ENCODE results near the gene KRTAP19-6.
"Not testable (repeated sequence)": the region's sequence is repeated elsewhere in the genome, so short reads cannot be mapped to it uniquely, and the experiment has no call there.

KRTAP19-6 gene

DNA sequence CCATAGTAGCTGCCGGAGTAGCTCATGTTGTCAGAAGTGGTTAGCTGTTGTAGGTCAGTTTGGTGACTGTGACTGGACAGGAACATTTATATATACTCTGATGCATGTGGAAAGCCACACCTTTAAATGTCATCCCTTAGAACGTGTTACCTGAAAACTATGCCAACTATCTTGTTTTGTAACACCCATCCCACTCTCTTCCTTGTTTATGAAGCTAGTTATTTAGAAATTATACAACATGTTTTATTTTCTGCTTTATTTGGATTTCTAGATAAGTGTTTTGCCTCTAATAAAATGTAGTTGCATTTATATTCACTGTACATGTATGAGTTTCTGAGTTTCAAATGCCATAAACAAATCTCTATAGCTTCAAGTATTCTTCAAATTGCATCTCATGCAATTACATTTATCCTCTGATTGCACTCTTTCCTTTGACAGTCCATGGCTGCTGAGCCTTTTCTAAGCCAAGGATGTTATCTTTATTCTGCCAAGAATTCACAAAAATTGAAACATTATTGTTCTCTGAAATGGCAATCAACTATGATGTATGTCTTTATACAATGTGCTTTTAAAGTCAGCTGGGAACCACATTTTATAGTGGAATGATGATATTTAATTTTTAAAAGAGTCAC, 19.7 kb upstream of the KRTAP19-6 start, which contains the start of gene KRTAP19-7:
Gene KRTAP19-7 (minus strand): TSS at position 51 of the 632 bp plus-strand sequence. CDS start 25 bp downstream, at position 26.
- Histone ChIP-seq H3K4me2 (no peak within 1 kb of the TSS), H4K20me1 (no peaks in the 10 kb centered on the region), H3K4me3 (no peak within 1 kb of the TSS), H3K4me1 (no peaks in the 10 kb centered on the region), H3K9me3 (no peaks in the 10 kb centered on the region), H3K36me3 (no peaks in the 10 kb centered on the region), H3K9ac (no peak within 1 kb of the TSS), H3K27me3 (no peaks in the 10 kb centered on the region), H3K27ac (no peak within 1 kb of the TSS)
- TF ChIP-seq Cebpa-rat (IDR thresholded peaks at IDR 0.05), result no peak

DNA sequence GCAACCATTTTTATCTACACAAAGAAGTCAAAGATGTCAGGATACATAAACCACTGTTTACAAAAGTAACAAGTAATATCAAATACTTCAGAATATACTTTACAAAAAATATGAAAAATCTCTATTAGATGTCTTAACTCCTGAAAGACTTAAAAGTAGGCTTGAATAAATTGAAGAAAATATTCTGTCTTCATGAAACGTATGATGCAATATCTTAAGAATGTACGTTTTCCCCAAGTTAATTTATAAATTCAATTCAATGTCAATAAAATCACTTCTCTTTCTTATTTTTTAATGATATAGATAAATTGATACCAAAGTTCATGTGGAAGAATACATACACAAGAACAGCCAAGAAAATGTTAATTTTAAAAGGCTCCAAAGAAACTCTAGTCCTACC, 13.4 kb upstream of the KRTAP19-6 start:
- H4K20me1 ChIP-seq, result no peaks in the 10 kb centered on the region
- H3K4me1 ChIP-seq, result no peaks in the 10 kb centered on the region
- no peaks in the 10 kb centered on the region for H3K36me3 ChIP-seq
- H3K9me3 ChIP-seq, result no peaks in the 10 kb centered on the region
- no peak overlapping the region for H3K4me2 ChIP-seq
- H3K27ac ChIP-seq, result no peak overlapping the region
- H3K27me3 ChIP-seq, result no peaks in the 10 kb centered on the region
- H3K9ac ChIP-seq, result no peak overlapping the region
- TF ChIP-seq Cebpa-rat (IDR thresholded peaks at IDR 0.05), result no peak
- no peak overlapping the region for H3K4me3 ChIP-seq

DNA sequence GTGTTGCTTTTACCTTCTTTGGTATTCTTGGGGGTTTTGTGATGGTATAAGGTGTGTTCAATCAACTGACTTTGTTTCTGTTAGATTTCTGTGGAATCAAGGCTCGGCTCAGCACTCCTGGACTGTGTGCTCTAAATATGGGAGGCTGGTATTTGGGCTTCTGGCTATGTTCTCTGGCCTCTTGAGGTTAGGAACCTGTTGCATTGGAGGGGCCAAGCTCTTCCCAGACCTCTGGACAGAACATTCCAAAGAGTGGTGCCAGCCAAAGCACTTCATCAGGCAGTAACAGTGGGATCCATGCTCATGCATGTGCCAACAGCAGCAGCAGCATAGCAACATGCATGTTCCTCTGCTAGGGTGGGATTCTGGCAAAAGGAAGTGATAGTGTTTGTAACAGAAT, 11.1 kb upstream of the KRTAP19-6 start:
- no peaks in the 10 kb centered on the region for H3K4me1 ChIP-seq
- no peak overlapping the region for H3K9ac ChIP-seq
- no peaks in the 10 kb centered on the region for H3K9me3 ChIP-seq
- H3K27ac ChIP-seq, result no peak overlapping the region
- no peaks in the 10 kb centered on the region for H3K36me3 ChIP-seq
- H3K27me3 ChIP-seq, result no peaks in the 10 kb centered on the region
- no peak overlapping the region for H3K4me2 ChIP-seq
- H3K4me3 ChIP-seq, result no peak overlapping the region
- TF ChIP-seq Cebpa-rat (IDR thresholded peaks at IDR 0.05), result no peak
- H4K20me1 ChIP-seq, result no peaks in the 10 kb centered on the region

GRCh38 chr21:30518876-30519275, 22.8 kb downstream of the KRTAP19-6 start:
- Histone ChIP-seq H3K36me3 (no peaks in the 10 kb centered on the region), H3K4me3 (no peak overlapping the region), H3K4me2 (no peak overlapping the region), H3K27ac (no peak overlapping the region), H4K20me1 (no peaks in the 10 kb centered on the region), H3K9ac (no peak overlapping the region), H3K27me3 (no peaks in the 10 kb centered on the region), H3K9me3 (no peaks in the 10 kb centered on the region), H3K4me1 (no peaks in the 10 kb centered on the region)
- TF ChIP-seq Cebpa-rat (IDR thresholded peaks at IDR 0.05), result no peak

- no peak overlapping the region for H3K9ac ChIP-seq
- H3K27ac ChIP-seq, result no peak overlapping the region
- H3K4me2 ChIP-seq, result no peak overlapping the region
- no peaks in the 10 kb centered on the region for H3K27me3 ChIP-seq
- no peak overlapping the region for H3K4me3 ChIP-seq
- no peaks in the 10 kb centered on the region for H3K4me1 ChIP-seq
- no peaks in the 10 kb centered on the region for H3K36me3 ChIP-seq
- TF ChIP-seq Cebpa-rat (IDR thresholded peaks at IDR 0.05), result no peak
- no peaks in the 10 kb centered on the region for H3K9me3 ChIP-seq
- no peaks in the 10 kb centered on the region for H4K20me1 ChIP-seq
Measured at GRCh38 chr21:30515681-30516080, 26.0 kb downstream of the KRTAP19-6 start.

GRCh38 chr21:30505621-30506205, 36.0 kb downstream of the KRTAP19-6 start:
- not testable (repeated sequence) for H3K4me1 ChIP-seq, H4K20me1 ChIP-seq, H3K36me3 ChIP-seq, H3K27me3 ChIP-seq, H3K9ac ChIP-seq, H3K4me3 ChIP-seq, H3K9me3 ChIP-seq, H3K27ac ChIP-seq, H3K4me2 ChIP-seq

GRCh38 chr21:30502041-30502440, 39.6 kb downstream of the KRTAP19-6 start, which contains the start of gene KRTAP19-5:
Gene KRTAP19-5, minus strand, starts transcription at chr21:30502141. Its CDS starts 51 bp downstream, at chr21:30502090.
- Histone ChIP-seq H3K4me2 (no peak within 1 kb of the TSS), H3K27ac (no peak within 1 kb of the TSS), H3K4me3 (no peak within 1 kb of the TSS), H3K27me3 (no peaks in the 10 kb centered on the region), H3K9ac (no peak within 1 kb of the TSS), H3K4me1 (no peaks in the 10 kb centered on the region), H3K36me3 (no peaks in the 10 kb centered on the region), H3K9me3 (no peaks in the 10 kb centered on the region), H4K20me1 (no peaks in the 10 kb centered on the region)
- no peak for TF ChIP-seq Cebpa-rat (IDR thresholded peaks at IDR 0.05)

DNA sequence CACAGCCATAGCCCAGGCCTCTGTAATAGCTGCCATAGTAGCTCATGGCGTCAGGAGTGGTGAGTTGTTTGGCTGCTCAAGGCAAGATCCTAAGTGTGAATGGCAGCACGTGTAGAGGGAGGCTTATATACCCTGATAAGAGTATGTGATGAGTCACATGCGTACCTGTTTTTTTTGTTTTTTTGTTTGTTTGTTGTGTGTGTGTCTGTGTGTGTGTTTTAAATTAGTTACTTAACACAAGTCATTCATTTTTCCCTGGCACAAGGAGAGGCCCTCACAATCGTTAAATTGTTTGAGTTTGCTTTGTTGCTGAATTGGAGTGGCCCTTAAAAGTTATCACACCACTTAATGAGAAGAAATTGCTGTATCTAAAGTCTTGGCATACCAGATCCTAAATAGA, 44.6 kb downstream of the KRTAP19-6 start, which contains the start of gene KRTAP19-4:
Gene KRTAP19-4 (minus strand): TSS at position 101 of the 400 bp plus-strand sequence. CDS start 55 bp downstream, at position 46.
- H3K4me1 ChIP-seq, result no peaks in the 10 kb centered on the region
- H3K27me3 ChIP-seq, result no peaks in the 10 kb centered on the region
- H4K20me1 ChIP-seq, result no peaks in the 10 kb centered on the region
- H3K36me3 ChIP-seq, result no peaks in the 10 kb centered on the region
- no peak within 1 kb of the TSS for H3K27ac ChIP-seq
- H3K9me3 ChIP-seq, result no peaks in the 10 kb centered on the region
- H3K9ac ChIP-seq, result no peak within 1 kb of the TSS
- TF ChIP-seq Cebpa-rat (IDR thresholded peaks at IDR 0.05), result no peak
- H3K4me3 ChIP-seq, result no peak within 1 kb of the TSS
- no peak within 1 kb of the TSS for H3K4me2 ChIP-seq

DNA sequence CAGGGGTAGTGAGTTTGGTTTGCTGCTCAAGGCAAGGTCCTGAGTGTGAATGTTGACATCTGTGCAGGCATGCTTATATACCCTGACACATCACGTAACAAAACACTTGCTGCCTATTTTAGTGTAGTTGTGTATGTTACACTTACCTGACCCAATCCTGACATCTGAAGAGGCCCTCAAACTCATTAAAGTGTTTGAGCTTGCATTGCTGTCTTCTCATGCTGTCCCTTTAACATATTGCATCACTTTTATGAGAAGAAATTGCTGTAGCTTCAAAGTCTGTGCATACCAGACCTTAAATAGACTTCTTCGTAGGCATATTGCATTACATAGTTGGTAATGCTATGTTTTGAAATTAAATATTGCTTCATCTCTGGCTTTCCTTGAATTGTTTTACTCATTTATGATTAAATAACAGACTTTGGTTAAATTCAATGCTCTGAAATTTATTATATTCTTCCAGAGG, 49.7 kb downstream of the KRTAP19-6 start, which contains the start of gene KRTAP19-3:
Gene KRTAP19-3 (minus strand): TSS at position 51 of the 466 bp plus-strand sequence. CDS start 56 bp downstream, outside the sequence.
- Histone ChIP-seq H3K9me3 (peaks cover 8% of the 10 kb centered on the region), H3K4me1 (no peaks in the 10 kb centered on the region), H3K27ac (no peak within 1 kb of the TSS), H3K9ac (no peak within 1 kb of the TSS), H3K27me3 (no peaks in the 10 kb centered on the region), H3K4me2 (no peak within 1 kb of the TSS), H4K20me1 (no peaks in the 10 kb centered on the region), H3K36me3 (no peaks in the 10 kb centered on the region), H3K4me3 (no peak within 1 kb of the TSS)
- TF ChIP-seq Cebpa-rat (IDR thresholded peaks at IDR 0.05), result no peak

Data from BLaER1 (cell line).